H1 (cell line): ENCODE measurements around the gene ASPG. TPM values are rescaled to one million over a fixed set of nuclear protein-coding genes. Genes with fewer than 3 reads are reported as not detected.

Source experiments
- CTCF ChIA-PET: fragments of 300-600 bp; sonication (Branson Sonifier 250); formaldehyde crosslinking; loops from one replicate; lab custom pipeline; 2021; ENCODE audit not compliant: partially characterized antibody; lab: Charles Lee
- POLR2A ChIA-PET: fragments of 300-600 bp; sonication (Branson Sonifier 250); formaldehyde crosslinking; loops from one replicate; lab custom pipeline; 2021; ENCODE audit warnings: inconsistent platforms; ENCODE audit not compliant: partially characterized antibody; lab: Charles Lee
- DNase-seq, 2 experiments: peaks; one replicate each; pipeline versions ENCODE4 v3.0.0 to v3.0.0-alpha.2; 2010 to 2022; ENCODE audit warnings: low spot score in 2 of 2, low read depth in 1 of 2, mixed read lengths in 1 of 2
- FAIRE-seq: peaks from 2 replicates; lab custom pipeline; 2011; peaks lifted over from hg19 to GRCh38; lab: Jason Lieb, UNC
- H2AFZ ChIP-seq: 2 replicates; pipeline ENCODE4 v1.8.1; 2012; ENCODE audit warnings: low read length, inconsistent platforms
- H2AK5ac ChIP-seq: 2 replicates; pipeline ENCODE4 v1.6.1; 2013; ENCODE audit warnings: low read depth, low read length
- H2BK120ac ChIP-seq: replicated peaks from 2 replicates; pipeline ENCODE3; 2013; ENCODE audit warnings: low read depth, low read length, inconsistent platforms
- H2BK12ac ChIP-seq: 2 replicates; pipeline ENCODE4 v1.6.1; 2013; ENCODE audit warnings: low read depth, low read length
- H2BK15ac ChIP-seq: 2 replicates; pipeline ENCODE4 v1.6.1; 2013; ENCODE audit warnings: low read length
- H2BK20ac ChIP-seq: 2 replicates; pipeline ENCODE4 v1.6.1; 2013; ENCODE audit warnings: low read length
- H2BK5ac ChIP-seq: 2 replicates; pipeline ENCODE4 v1.6.1; 2013; ENCODE audit warnings: low read depth, low read length
- H3K14ac ChIP-seq: 2 replicates; pipeline ENCODE4 v1.6.1; 2013; ENCODE audit warnings: inconsistent platforms; ENCODE audit not compliant: insufficient read length
- H3K18ac ChIP-seq: 2 replicates; pipeline ENCODE4 v1.6.1; 2013; ENCODE audit warnings: low read length; ENCODE audit errors: extremely low read depth
- H3K23ac ChIP-seq: 2 replicates; pipeline ENCODE4 v1.6.1; 2013; ENCODE audit warnings: inconsistent platforms; ENCODE audit not compliant: insufficient read length
- H3K23me2 ChIP-seq: 2 replicates; pipeline ENCODE4 v1.6.1; 2013; ENCODE audit warnings: low read depth, low read length
- H3K27ac ChIP-seq: 2 replicates; pipeline ENCODE4 v1.6.1; 2011; ENCODE audit warnings: low read depth, low read length, inconsistent platforms
- H3K27me3 ChIP-seq, 4 experiments: replicated peaks in 1 of 4; 1 replicate in 1 of 4; 2 replicates in 3 of 4; pipeline versions ENCODE4 v1.6.1 to v1.8.1; 2011 to 2013; ENCODE audit warnings: low read length in 3 of 4, mild to moderate bottlenecking in 3 of 4, inconsistent platforms in 2 of 4, mixed read lengths in 2 of 4, moderate library complexity in 1 of 4; ENCODE audit not compliant: control insufficient read depth in 3 of 4, insufficient read depth in 3 of 4; ENCODE audit errors: extremely low read depth in 1 of 4
- H3K36me3 ChIP-seq, 4 experiments: 2 replicates each; pipeline versions ENCODE4 v1.6.1 to v1.8.1; 2011 to 2013; ENCODE audit warnings: mild to moderate bottlenecking in 4 of 4, low read length in 3 of 4, moderate library complexity in 2 of 4, control low read depth in 1 of 4, inconsistent platforms in 1 of 4; ENCODE audit not compliant: insufficient read depth in 4 of 4, control insufficient read depth in 2 of 4
- H3K4ac ChIP-seq: replicated peaks from 2 replicates; pipeline ENCODE3; 2013; ENCODE audit warnings: low read length, low read depth, mixed read lengths, inconsistent platforms; ENCODE audit not compliant: insufficient read length
- H3K4me1 ChIP-seq, 4 experiments: replicated peaks in 1 of 4; 1 replicate in 1 of 4; 2 replicates in 3 of 4; pipeline versions ENCODE4 v1.6.1 to v1.8.1; 2011 to 2013; ENCODE audit warnings: low read length in 3 of 4, inconsistent platforms in 2 of 4, mixed read lengths in 1 of 4; ENCODE audit not compliant: insufficient read depth in 4 of 4, control insufficient read depth in 3 of 4
- H3K4me2 ChIP-seq, 2 experiments: 2 replicates each; pipeline versions ENCODE4 v1.6.1 to v1.8.1; 2011 to 2013; ENCODE audit warnings: low read depth in 2 of 2, low read length in 2 of 2, control low read depth in 1 of 2, inconsistent platforms in 1 of 2, mild to moderate bottlenecking in 1 of 2; ENCODE audit not compliant: insufficient read depth in 1 of 2
- H3K4me3 ChIP-seq, 4 experiments: fragments of 200-600, 300-600 bp in 1 of 4; sonication (generic), shearing (Covaris generic), sonication (Bioruptor Twin) in 1 of 4; 2 replicates each; pipeline versions ENCODE4 v1.5.1 to v1.8.1; 2011 to 2016; ENCODE audit warnings: low read length in 4 of 4, low read depth in 3 of 4, control low read depth in 2 of 4, inconsistent platforms in 2 of 4, mild to moderate bottlenecking in 2 of 4, mixed read lengths in 1 of 4, moderate library complexity in 1 of 4; ENCODE audit not compliant: insufficient read depth in 2 of 4; ENCODE audit errors: extremely low read depth in 1 of 4
- H3K56ac ChIP-seq: replicated peaks from 2 replicates; pipeline ENCODE3; 2013; ENCODE audit warnings: low read depth, mild to moderate bottlenecking, mixed read lengths, low read length, inconsistent platforms; ENCODE audit not compliant: insufficient read length
- H3K79me1 ChIP-seq: 2 replicates; pipeline ENCODE4 v1.6.1; 2013; ENCODE audit warnings: low read depth, low read length, control low read depth
- H3K79me2 ChIP-seq, 2 experiments: 2 replicates each; pipeline versions ENCODE4 v1.6.1 to v1.8.1; 2012 to 2013; ENCODE audit warnings: low read length in 2 of 2, mild to moderate bottlenecking in 2 of 2, inconsistent platforms in 1 of 2; ENCODE audit not compliant: insufficient read depth in 2 of 2, control insufficient read depth in 1 of 2
- H3K9ac ChIP-seq, 4 experiments: replicated peaks in 1 of 4; 1 replicate in 1 of 4; 2 replicates in 3 of 4; pipeline versions ENCODE4 v1.6.1 to v1.8.1; 2011 to 2013; ENCODE audit warnings: low read depth in 3 of 4, low read length in 3 of 4, control low read depth in 2 of 4, mild to moderate bottlenecking in 2 of 4, moderate library complexity in 2 of 4, inconsistent platforms in 1 of 4; ENCODE audit errors: extremely low read depth in 1 of 4
- H3K9me3 ChIP-seq, 2 experiments: 2 replicates each; pipeline versions ENCODE4 v1.6.1 to v1.8.1; 2012 to 2013; ENCODE audit warnings: mild to moderate bottlenecking in 2 of 2, moderate library complexity in 2 of 2, control low read depth in 1 of 2, inconsistent platforms in 1 of 2, low read depth in 1 of 2, low read length in 1 of 2, mixed read lengths in 1 of 2; ENCODE audit not compliant: insufficient read depth in 2 of 2
- H4K20me1 ChIP-seq, 2 experiments: replicated peaks in 1 of 2; 2 replicates each; pipeline versions ENCODE3 to v1.8.1; 2011 to 2013; ENCODE audit warnings: inconsistent platforms in 2 of 2, low read length in 2 of 2, mild to moderate bottlenecking in 1 of 2; ENCODE audit not compliant: insufficient read depth in 2 of 2, control insufficient read depth in 1 of 2
- H4K5ac ChIP-seq: 2 replicates; pipeline ENCODE4 v1.6.1; 2013; ENCODE audit warnings: low read length, low read depth, mixed read lengths, inconsistent platforms; ENCODE audit not compliant: insufficient read length
- H4K8ac ChIP-seq: 2 replicates; pipeline ENCODE4 v1.8.0; 2013; ENCODE audit warnings: mild to moderate bottlenecking, moderate library complexity, low read length, inconsistent platforms; ENCODE audit not compliant: insufficient read depth; ENCODE audit errors: extremely low read depth
- H4K91ac ChIP-seq: replicated peaks from 2 replicates; pipeline ENCODE3; 2013; ENCODE audit warnings: low read length, mixed read lengths, inconsistent platforms; ENCODE audit not compliant: insufficient read length
- CBX8 ChIP-seq: fragments of 300-800, 300-1000 bp; sonication (generic); IDR thresholded peaks from 2 replicates; pipeline ENCODE4 v1.7.1; 2016; ENCODE audit warnings: low read depth, low read length, borderline replicate concordance
- FOSL1 ChIP-seq: IDR thresholded peaks from 2 replicates; pipeline ENCODE4 v1.6.1; 2011; ENCODE audit warnings: mild to moderate bottlenecking, low read depth, low read length, moderate library complexity; ENCODE audit not compliant: insufficient read depth
- GABPA ChIP-seq: IDR thresholded peaks from 2 replicates; pipeline ENCODE4 v1.6.1; 2011; ENCODE audit warnings: mild to moderate bottlenecking, low read length, moderate library complexity, borderline replicate concordance; ENCODE audit not compliant: insufficient read depth
- HDAC2 ChIP-seq, 2 experiments: fragments of 300-600 bp in 1 of 2; sonication (generic) in 1 of 2; IDR thresholded peaks; 2 replicates each; pipeline ENCODE4 v1.6.1; 2011 to 2012; ENCODE audit warnings: low read depth in 2 of 2, low read length in 2 of 2, mild to moderate bottlenecking in 2 of 2, moderate library complexity in 2 of 2, borderline replicate concordance in 1 of 2, inconsistent platforms in 1 of 2
- MAX ChIP-seq: IDR thresholded peaks from 2 replicates; pipeline ENCODE4 v1.6.1; 2012; ENCODE audit warnings: inconsistent platforms
- POU5F1 ChIP-seq: IDR thresholded peaks from 2 replicates; pipeline ENCODE4 v1.6.1; 2011; ENCODE audit warnings: low read depth, mild to moderate bottlenecking, low read length, moderate library complexity
- SIRT6 ChIP-seq: IDR thresholded peaks from one replicate; pipeline ENCODE4 v1.7.1; 2012; ENCODE audit warnings: low read length, inconsistent platforms
- SIX5 ChIP-seq: IDR thresholded peaks from 2 replicates; pipeline ENCODE4 v1.6.1; 2011; ENCODE audit warnings: mild to moderate bottlenecking, low read depth, low read length
- SP2 ChIP-seq: IDR thresholded peaks from 2 replicates; pipeline ENCODE4 v1.6.1; 2012; ENCODE audit warnings: mild to moderate bottlenecking, low read length, inconsistent platforms
- SRF ChIP-seq: IDR thresholded peaks from 2 replicates; pipeline ENCODE4 v1.6.1; 2011; ENCODE audit warnings: mild to moderate bottlenecking, low read depth, low read length, moderate library complexity
- TEAD4 ChIP-seq: IDR thresholded peaks from 2 replicates; pipeline ENCODE4 v1.6.1; 2012; ENCODE audit warnings: low read depth, low read length, inconsistent platforms, mixed read lengths
- ZNF274 ChIP-seq: IDR thresholded peaks from 2 replicates; pipeline ENCODE4 v1.7.0; 2012; ENCODE audit warnings: low read length, borderline replicate concordance; ENCODE audit errors: extremely low read depth
- WGBS, 2 experiments: shearing (Covaris generic) in 1 of 2; methylation state at CpG; one replicate each; pipeline versions ENCODE4 v1.1.6 to v1.1.7; 2013 to 2015; ENCODE audit warnings: low lambda C conversion rate in 2 of 2, mixed read lengths in 2 of 2, inconsistent platforms in 1 of 2, low coverage in 1 of 2, missing lambda C conversion rate in 1 of 2; ENCODE audit not compliant: insufficient replicate concordance in 2 of 2, insufficient coverage in 1 of 2, insufficient read length in 1 of 2; ENCODE audit errors: extremely low coverage in 1 of 2, missing lambda C conversion rate in 1 of 2; 5-methylcytosine and 5-hydroxymethylcytosine counted together
- polyA plus RNA-seq, 7 experiments: library from polyadenylated mRNA; depleted of rRNA in 3 of 7; stranded (reverse) in 5 of 7; unstranded in 2 of 7; fragments of >200 nt in 5 of 7; fragments of 200-250 nt in 2 of 7; gene quantifications; 1 replicate in 5 of 7; 2 replicates in 1 of 7; 4 replicates in 1 of 7; pipeline versions ENCODE4 v1.2.1 to v1.2.3, GENCODE V29; 2011 to 2013; ENCODE audit warnings: missing spikeins in 2 of 7, mixed read lengths in 2 of 7
- total RNA-seq: library from RNA; stranded (reverse); fragmentation: NEBNext Ultra II Directional; extraction: Animal tissue kit (Norgen Biotek cat#: 25700); gene quantifications from 2 replicates; pipeline ENCODE4 v1.2.1, GENCODE V29; 2021

ASPG gene
- total and polyA plus RNA-seq, 2 of the 8 experiments (the other 6 are each of a cell fraction or from before 2014, with no cell fraction given), result 0.34 to 0.59 TPM

GRCh38 chr14:104040539-104040938 lies 45.0 kb upstream of the ASPG start:
- Histone ChIP-seq H3K14ac (no peak overlapping the region), H3K36me3 (no peaks in the 10 kb centered on the region), H4K8ac (no peak overlapping the region), H3K4ac (no peak overlapping the region), H2AK5ac (no peak overlapping the region), H3K23ac (no peak overlapping the region), H3K27me3 (no peaks in the 10 kb centered on the region), H2BK12ac (no peak overlapping the region), H3K23me2 (no peaks in the 10 kb centered on the region), H3K4me3 (no peak overlapping the region), H4K91ac (no peak overlapping the region), H3K56ac (no peak overlapping the region), H3K4me2 (no peak overlapping the region), H2BK15ac (no peak overlapping the region), H2BK20ac (no peak overlapping the region), H3K9me3 (no peaks in the 10 kb centered on the region), H3K9ac (no peak overlapping the region; a peak in 1 of 7 replicates), H2BK5ac (no peak overlapping the region), H3K4me1 (peaks cover 0 to 2% (median 0%) of the 10 kb centered on the region in 4 experiments; a peak in 2 of 7 replicates), H3K79me2 (no peaks in the 10 kb centered on the region), H2AFZ (peak overlapping the region; percentile 98), H4K20me1 (no peaks in the 10 kb centered on the region), H3K27ac (no peak overlapping the region), H2BK120ac (no peak overlapping the region), H3K18ac (no peak overlapping the region), H4K5ac (no peak overlapping the region), H3K79me1 (no peaks in the 10 kb centered on the region)
- no peak for FAIRE-seq
- POLR2A ChIA-PET, result no interaction called here
- TF ChIP-seq MAX (no peak), TEAD4 (no peak), HDAC2 (IDR thresholded peaks at IDR 0.05; ENCODE audit: borderline replicate concordance in 1 of 2, low read depth in 2 of 2, low read length in 2 of 2) (no peak), SIRT6 (no peak), SIX5 (no peak), ZNF274 (no peak), GABPA (no peak), POU5F1 (no peak), CBX8 (no peak), SRF (no peak), FOSL1 (no peak), SP2 (no peak)
- CTCF ChIA-PET, result interaction anchor here (0.8 kb wide), 1 partner anchor 35 kb away, joined by 3 read pairs; no protein-coding TSS in a partner anchor
- peak in 1 of 2 experiments; percentile 61 for DNase-seq
- 38% methylated on average over 5 of the region's 5 CpGs; no CpG with 5 or more reads in 1 of the 2 experiments for WGBS, 2 experiments
